Measurements from ENCODE around the gene PAQR5.

DNA sequence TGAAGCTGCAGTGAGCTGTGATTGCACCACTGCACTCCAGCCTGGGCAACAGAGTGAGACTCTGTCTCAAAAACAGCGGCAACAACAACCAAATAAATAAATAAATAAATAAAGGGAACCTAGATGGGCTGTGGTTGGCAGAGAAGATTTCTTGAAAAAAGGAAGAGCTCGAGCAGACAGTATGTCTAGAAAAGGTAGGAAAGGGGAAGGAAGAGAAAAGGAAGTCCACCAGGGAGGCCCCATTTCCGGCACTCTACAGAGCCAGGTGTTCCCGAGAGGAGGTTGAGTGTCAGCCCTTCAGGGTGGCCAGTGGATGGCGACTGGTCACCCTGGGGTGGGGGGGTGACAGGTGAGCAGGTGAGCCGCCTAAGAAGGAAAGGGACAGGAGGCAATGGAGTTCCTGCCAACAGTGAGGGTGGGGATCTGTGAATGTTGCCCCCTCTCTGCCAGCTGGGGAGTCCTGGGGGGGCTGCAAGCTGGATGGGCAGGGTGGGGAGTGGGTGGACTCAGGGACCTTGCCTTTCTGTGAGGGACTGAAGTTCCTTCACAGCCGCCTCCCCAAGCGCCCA lies 14.8 kb downstream of the PAQR5 start:
- TF ChIP-seq, protein P1, sequence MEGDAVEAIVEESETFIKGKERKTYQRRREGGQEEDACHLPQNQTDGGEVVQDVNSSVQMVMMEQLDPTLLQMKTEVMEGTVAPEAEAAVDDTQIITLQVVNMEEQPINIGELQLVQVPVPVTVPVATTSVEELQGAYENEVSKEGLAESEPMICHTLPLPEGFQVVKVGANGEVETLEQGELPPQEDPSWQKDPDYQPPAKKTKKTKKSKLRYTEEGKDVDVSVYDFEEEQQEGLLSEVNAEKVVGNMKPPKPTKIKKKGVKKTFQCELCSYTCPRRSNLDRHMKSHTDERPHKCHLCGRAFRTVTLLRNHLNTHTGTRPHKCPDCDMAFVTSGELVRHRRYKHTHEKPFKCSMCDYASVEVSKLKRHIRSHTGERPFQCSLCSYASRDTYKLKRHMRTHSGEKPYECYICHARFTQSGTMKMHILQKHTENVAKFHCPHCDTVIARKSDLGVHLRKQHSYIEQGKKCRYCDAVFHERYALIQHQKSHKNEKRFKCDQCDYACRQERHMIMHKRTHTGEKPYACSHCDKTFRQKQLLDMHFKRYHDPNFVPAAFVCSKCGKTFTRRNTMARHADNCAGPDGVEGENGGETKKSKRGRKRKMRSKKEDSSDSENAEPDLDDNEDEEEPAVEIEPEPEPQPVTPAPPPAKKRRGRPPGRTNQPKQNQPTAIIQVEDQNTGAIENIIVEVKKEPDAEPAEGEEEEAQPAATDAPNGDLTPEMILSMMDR (IDR thresholded peaks at IDR 0.05): no peak
- no peak for TF ChIP-seq POLR2A (IDR thresholded peaks at IDR 0.05)

Data from testis (tissue), 2 donors.